SK-N-SH (cell line): ENCODE measurements around the gene TRO. TPM values are rescaled to one million over a fixed set of nuclear protein-coding genes. Genes with fewer than 3 reads are reported as not detected.

Experiments
- CTCF ChIA-PET: fragments of 300-600, 350-600 bp; formaldehyde crosslinking; extraction: SDS; loops from one replicate; lab custom pipeline; 2021; lab: Yijun Ruan, JAX
- POLR2A ChIA-PET: fragments of 350-600 bp; sonication (Branson Sonifier 250); formaldehyde crosslinking; extraction: SDS; loops from one replicate; lab custom pipeline; 2020; ENCODE audit warnings: antibody characterized with exemption, inconsistent platforms; lab: Yijun Ruan, JAX
- DNase-seq: peaks from one replicate; pipeline ENCODE4 v3.0.0; 2012
- H2AFZ ChIP-seq: fragments of 200-600 bp; sonication (generic); 2 replicates; pipeline ENCODE4 v1.8.1; 2016; ENCODE audit warnings: antibody characterized with exemption, mild to moderate bottlenecking, low read depth
- H3F3A ChIP-seq: fragments of 200-600 bp; sonication (generic); replicated peaks from 2 replicates; pipeline ENCODE3; 2016; ENCODE audit warnings: antibody characterized with exemption, mild to moderate bottlenecking; ENCODE audit not compliant: insufficient read depth
- H3K27ac ChIP-seq, 2 experiments: fragments of 200-500 bp in 1 of 2; fragments of 200-600 bp in 1 of 2; sonication (Bioruptor generic) in 1 of 2; sonication (generic), shearing (Covaris generic) in 1 of 2; 2 replicates each; pipeline versions ENCODE4 v1.5.1 to v1.6.1; 2014 to 2016; ENCODE audit warnings: low read depth in 2 of 2, inconsistent platforms in 1 of 2, low read length in 1 of 2, mild to moderate bottlenecking in 1 of 2, mixed read lengths in 1 of 2
- H3K27me3 ChIP-seq: fragments of 200-600 bp; sonication (generic), shearing (Covaris generic); 2 replicates; pipeline ENCODE4 v1.6.1; 2016; ENCODE audit warnings: mixed run types; ENCODE audit not compliant: insufficient read depth
- H3K36me3 ChIP-seq, 2 experiments: fragments of 200-500 bp in 1 of 2; fragments of 200-600 bp in 1 of 2; sonication (Bioruptor generic) in 1 of 2; sonication (generic) in 1 of 2; replicated peaks in 1 of 2; 2 replicates each; pipeline versions ENCODE3 to v1.5.1; 2014 to 2016; ENCODE audit warnings: low read length in 1 of 2, mild to moderate bottlenecking in 1 of 2; ENCODE audit not compliant: insufficient read depth in 2 of 2, control insufficient read depth in 1 of 2
- H3K4me1 ChIP-seq, 2 experiments: fragments of 200-500 bp in 1 of 2; fragments of 200-600 bp in 1 of 2; sonication (Bioruptor generic) in 1 of 2; sonication (generic), shearing (Covaris generic) in 1 of 2; 2 replicates each; pipeline versions ENCODE4 v1.5.1 to v1.6.1; 2014 to 2016; ENCODE audit warnings: low read depth in 1 of 2, low read length in 1 of 2, mixed run types in 1 of 2; ENCODE audit not compliant: insufficient read depth in 2 of 2, control insufficient read depth in 1 of 2
- H3K4me2 ChIP-seq: fragments of 200-600 bp; sonication (generic), shearing (Covaris generic); 2 replicates; pipeline ENCODE4 v1.6.1; 2017; ENCODE audit warnings: mixed run types
- H3K4me3 ChIP-seq, 2 experiments: fragments of 200-500 bp in 1 of 2; fragments of 200-600 bp in 1 of 2; sonication (Bioruptor generic) in 1 of 2; sonication (generic), shearing (Covaris generic) in 1 of 2; 2 replicates each; pipeline versions ENCODE4 v1.5.1 to v1.8.1; 2014 to 2016; ENCODE audit warnings: low read depth in 2 of 2, inconsistent platforms in 1 of 2, low read length in 1 of 2, mild to moderate bottlenecking in 1 of 2, mixed read lengths in 1 of 2, moderate library complexity in 1 of 2
- H3K79me2 ChIP-seq: fragments of 200-600 bp; sonication (generic); 2 replicates; pipeline ENCODE4 v1.8.1; 2017; ENCODE audit warnings: mild to moderate bottlenecking; ENCODE audit not compliant: insufficient read depth
- H3K9ac ChIP-seq: fragments of 200-600 bp; sonication (generic); 2 replicates; pipeline ENCODE4 v1.6.1; 2017; ENCODE audit warnings: mixed run types
- H3K9me2 ChIP-seq: fragments of 200-600 bp; sonication (generic); 2 replicates; pipeline ENCODE4 v1.6.1; 2017; ENCODE audit warnings: mixed run types
- H3K9me3 ChIP-seq: fragments of 200-600 bp; sonication (generic); 2 replicates; pipeline ENCODE4 v1.6.1; 2017; ENCODE audit warnings: mixed run types, mild to moderate bottlenecking, moderate library complexity
- H4K20me1 ChIP-seq: fragments of 200-600 bp; sonication (generic); 2 replicates; pipeline ENCODE4 v1.6.1; 2017; ENCODE audit warnings: mild to moderate bottlenecking, mixed run types; ENCODE audit not compliant: insufficient read depth
- FOSL2 ChIP-seq: IDR thresholded peaks from 2 replicates; pipeline ENCODE4 v1.4.0; 2012; ENCODE audit warnings: low read depth, mild to moderate bottlenecking, moderate library complexity, borderline replicate concordance
- FOXM1 ChIP-seq: IDR thresholded peaks from 2 replicates; pipeline ENCODE4 v1.4.0; 2012; ENCODE audit warnings: low read depth, mild to moderate bottlenecking
- GATA2 ChIP-seq: sonication (generic); formaldehyde crosslinking; IDR thresholded peaks from 2 replicates; pipeline ENCODE4 v1.5.0; 2020; ENCODE audit warnings: mild to moderate bottlenecking, missing genetic modification reagents
- MEF2A ChIP-seq: IDR thresholded peaks from 2 replicates; pipeline ENCODE4 v1.4.0; 2012; ENCODE audit warnings: low read depth, borderline replicate concordance
- RFX5 ChIP-seq: IDR thresholded peaks from 2 replicates; pipeline ENCODE4 v1.6.1; 2012; ENCODE audit warnings: mild to moderate bottlenecking, improper control_type of control experiment, low read length
- TAF1 ChIP-seq: IDR thresholded peaks from 2 replicates; pipeline ENCODE4 v1.6.1; 2012; ENCODE audit warnings: low read depth, mild to moderate bottlenecking, low read length, moderate library complexity, borderline replicate concordance
- TCF12 ChIP-seq: IDR thresholded peaks from 2 replicates; pipeline ENCODE4 v1.4.0; 2012
- TEAD4 ChIP-seq: IDR thresholded peaks from 2 replicates; pipeline ENCODE4 v1.4.0; 2012; ENCODE audit warnings: mild to moderate bottlenecking, borderline replicate concordance; ENCODE audit not compliant: insufficient read depth
- WGBS: methylation state at CpG from one replicate; pipeline ENCODE4 v1.1.6; 2017; ENCODE audit warnings: low lambda C conversion rate; 5-methylcytosine and 5-hydroxymethylcytosine counted together
- polyA plus RNA-seq, 3 experiments: library from polyadenylated mRNA; depleted of rRNA; stranded (reverse); fragments of >200 nt; gene quantifications; 2 replicates each; pipeline ENCODE4 v1.2.3, GENCODE V29; 2012
- TF ChIP-seq, protein P1 (sequence below): fragments of 150-350 bp; IDR thresholded peaks from 2 replicates; pipeline ENCODE4 v1.6.1; 2016; ENCODE audit warnings: mild to moderate bottlenecking, low read depth, low read length
- TF ChIP-seq, protein P2 (sequence below): IDR thresholded peaks from 2 replicates; pipeline ENCODE4; 2012
- TF ChIP-seq, protein P3 (sequence below): fragments of 150-350 bp; IDR thresholded peaks from 2 replicates; pipeline ENCODE4 v1.6.1; 2017; ENCODE audit warnings: antibody characterized with exemption, low read length, low read depth, borderline replicate concordance
- TF ChIP-seq, protein P4 (sequence below): IDR thresholded peaks from 2 replicates; pipeline ENCODE4 v1.4.0; 2012; ENCODE audit warnings: low read depth
- TF ChIP-seq, protein P5 (sequence below): IDR thresholded peaks from 2 replicates; pipeline ENCODE4 v1.4.0; 2012; ENCODE audit warnings: low read depth, borderline replicate concordance

The TRO gene
- polyA plus RNA-seq, 1 of the 3 experiments (the other 2 are of a cell fraction): 59.1 TPM

DNA sequence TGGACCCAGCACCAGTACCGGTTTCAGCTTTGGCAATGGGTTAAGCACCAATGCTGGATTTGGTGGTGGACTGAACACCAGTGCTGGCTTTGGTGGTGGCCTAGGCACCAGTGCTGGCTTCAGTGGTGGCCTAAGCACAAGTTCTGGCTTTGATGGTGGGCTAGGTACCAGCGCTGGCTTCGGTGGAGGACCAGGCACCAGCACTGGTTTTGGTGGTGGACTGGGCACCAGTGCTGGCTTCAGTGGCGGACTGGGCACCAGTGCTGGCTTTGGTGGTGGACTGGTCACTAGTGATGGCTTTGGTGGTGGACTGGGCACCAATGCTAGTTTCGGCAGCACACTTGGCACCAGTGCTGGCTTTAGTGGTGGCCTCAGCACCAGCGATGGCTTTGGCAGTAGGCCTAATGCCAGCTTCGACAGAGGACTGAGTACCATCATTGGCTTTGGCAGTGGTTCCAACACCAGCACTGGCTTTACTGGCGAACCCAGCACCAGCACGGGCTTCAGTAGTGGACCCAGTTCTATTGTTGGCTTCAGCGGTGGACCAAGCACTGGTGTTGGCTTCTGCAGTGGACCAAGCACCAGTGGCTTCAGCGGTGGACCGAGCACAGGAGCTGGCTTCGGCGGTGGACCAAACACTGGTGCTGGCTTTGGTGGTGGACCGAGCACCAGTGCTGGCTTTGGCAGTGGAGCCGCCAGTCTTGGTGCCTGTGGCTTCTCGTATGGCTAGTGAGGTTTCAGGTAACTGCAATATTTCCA lies 9.8 kb downstream of the TRO start (continued):
- TF ChIP-seq FOSL2 (no peak), TCF12 (no peak), MEF2A (no peak)

DNA sequence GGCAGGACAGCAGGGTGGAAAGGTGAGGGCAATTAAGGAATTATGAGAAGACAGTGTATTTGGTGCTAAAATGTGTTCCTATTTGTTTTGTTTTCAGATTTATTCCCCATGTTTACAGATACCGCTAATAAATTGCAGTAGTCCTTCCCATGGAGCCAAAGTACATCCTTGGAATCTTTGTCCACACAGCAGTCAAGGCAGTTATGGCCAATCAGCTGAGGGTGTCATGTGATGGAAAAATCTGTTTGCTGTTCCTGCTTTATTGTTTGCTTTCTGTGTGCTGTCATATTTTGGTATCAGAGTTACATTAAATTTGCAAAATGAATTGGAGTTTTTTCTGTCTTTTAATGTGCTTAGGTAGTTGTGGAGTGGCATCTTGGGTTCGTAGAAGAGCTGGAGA lies 10.5 kb downstream of the TRO start:
- Histone ChIP-seq H3F3A (no peaks in the 10 kb centered on the region), H4K20me1 (no peaks in the 10 kb centered on the region), H3K27me3 (no peaks in the 10 kb centered on the region; the same call in 1 of the 2 replicates), H2AFZ (no peak overlapping the region), H3K9ac (no peak overlapping the region), H3K9me3 (no peaks in the 10 kb centered on the region), H3K79me2 (no peaks in the 10 kb centered on the region), H3K36me3 (peaks cover 6 to 24% of the 10 kb centered on the region in 2 experiments)
- DNase-seq: no peak
- POLR2A ChIA-PET: no interaction called here
- TF ChIP-seq MEF2A (no peak), TAF1 (no peak), GATA2 (CRISPR knock-in tag) (no peak), FOXM1 (no peak), TEAD4 (no peak), RFX5 (no peak)
- TF ChIP-seq, protein P1, sequence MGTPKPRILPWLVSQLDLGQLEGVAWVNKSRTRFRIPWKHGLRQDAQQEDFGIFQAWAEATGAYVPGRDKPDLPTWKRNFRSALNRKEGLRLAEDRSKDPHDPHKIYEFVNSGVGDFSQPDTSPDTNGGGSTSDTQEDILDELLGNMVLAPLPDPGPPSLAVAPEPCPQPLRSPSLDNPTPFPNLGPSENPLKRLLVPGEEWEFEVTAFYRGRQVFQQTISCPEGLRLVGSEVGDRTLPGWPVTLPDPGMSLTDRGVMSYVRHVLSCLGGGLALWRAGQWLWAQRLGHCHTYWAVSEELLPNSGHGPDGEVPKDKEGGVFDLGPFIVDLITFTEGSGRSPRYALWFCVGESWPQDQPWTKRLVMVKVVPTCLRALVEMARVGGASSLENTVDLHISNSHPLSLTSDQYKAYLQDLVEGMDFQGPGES: no peak
- TF ChIP-seq, protein P2, sequence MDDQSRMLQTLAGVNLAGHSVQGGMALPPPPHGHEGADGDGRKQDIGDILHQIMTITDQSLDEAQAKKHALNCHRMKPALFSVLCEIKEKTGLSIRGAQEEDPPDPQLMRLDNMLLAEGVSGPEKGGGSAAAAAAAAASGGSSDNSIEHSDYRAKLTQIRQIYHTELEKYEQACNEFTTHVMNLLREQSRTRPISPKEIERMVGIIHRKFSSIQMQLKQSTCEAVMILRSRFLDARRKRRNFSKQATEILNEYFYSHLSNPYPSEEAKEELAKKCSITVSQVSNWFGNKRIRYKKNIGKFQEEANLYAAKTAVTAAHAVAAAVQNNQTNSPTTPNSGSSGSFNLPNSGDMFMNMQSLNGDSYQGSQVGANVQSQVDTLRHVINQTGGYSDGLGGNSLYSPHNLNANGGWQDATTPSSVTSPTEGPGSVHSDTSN: no peak
- TF ChIP-seq, protein P3, sequence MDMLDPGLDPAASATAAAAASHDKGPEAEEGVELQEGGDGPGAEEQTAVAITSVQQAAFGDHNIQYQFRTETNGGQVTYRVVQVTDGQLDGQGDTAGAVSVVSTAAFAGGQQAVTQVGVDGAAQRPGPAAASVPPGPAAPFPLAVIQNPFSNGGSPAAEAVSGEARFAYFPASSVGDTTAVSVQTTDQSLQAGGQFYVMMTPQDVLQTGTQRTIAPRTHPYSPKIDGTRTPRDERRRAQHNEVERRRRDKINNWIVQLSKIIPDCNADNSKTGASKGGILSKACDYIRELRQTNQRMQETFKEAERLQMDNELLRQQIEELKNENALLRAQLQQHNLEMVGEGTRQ: no peak
- TF ChIP-seq, protein P4, sequence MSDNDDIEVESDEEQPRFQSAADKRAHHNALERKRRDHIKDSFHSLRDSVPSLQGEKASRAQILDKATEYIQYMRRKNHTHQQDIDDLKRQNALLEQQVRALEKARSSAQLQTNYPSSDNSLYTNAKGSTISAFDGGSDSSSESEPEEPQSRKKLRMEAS: no peak
- TF ChIP-seq, protein P5, sequence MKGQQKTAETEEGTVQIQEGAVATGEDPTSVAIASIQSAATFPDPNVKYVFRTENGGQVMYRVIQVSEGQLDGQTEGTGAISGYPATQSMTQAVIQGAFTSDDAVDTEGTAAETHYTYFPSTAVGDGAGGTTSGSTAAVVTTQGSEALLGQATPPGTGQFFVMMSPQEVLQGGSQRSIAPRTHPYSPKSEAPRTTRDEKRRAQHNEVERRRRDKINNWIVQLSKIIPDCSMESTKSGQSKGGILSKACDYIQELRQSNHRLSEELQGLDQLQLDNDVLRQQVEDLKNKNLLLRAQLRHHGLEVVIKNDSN: no peak
- TF ChIP-seq, all 33 proteins: peak for 0
- no peaks in the 10 kb centered on the region for H3K9me2 ChIP-seq
- no peak overlapping the region for H3K27ac ChIP-seq
- no peak overlapping the region for H3K4me2 ChIP-seq
- 47% methylated on average over 2 of the region's 2 CpGs for WGBS
- no peak overlapping the region for H3K4me3 ChIP-seq
- H3K4me1 ChIP-seq: no peaks in the 10 kb centered on the region
- CTCF ChIA-PET: no interaction called here
